ENCODE results near the gene DCDC1.
"Not testable (repeated sequence)": the region's sequence is repeated elsewhere in the genome, so short reads cannot be mapped to it uniquely, and the experiment has no call there.

Gene DCDC1

DNA sequence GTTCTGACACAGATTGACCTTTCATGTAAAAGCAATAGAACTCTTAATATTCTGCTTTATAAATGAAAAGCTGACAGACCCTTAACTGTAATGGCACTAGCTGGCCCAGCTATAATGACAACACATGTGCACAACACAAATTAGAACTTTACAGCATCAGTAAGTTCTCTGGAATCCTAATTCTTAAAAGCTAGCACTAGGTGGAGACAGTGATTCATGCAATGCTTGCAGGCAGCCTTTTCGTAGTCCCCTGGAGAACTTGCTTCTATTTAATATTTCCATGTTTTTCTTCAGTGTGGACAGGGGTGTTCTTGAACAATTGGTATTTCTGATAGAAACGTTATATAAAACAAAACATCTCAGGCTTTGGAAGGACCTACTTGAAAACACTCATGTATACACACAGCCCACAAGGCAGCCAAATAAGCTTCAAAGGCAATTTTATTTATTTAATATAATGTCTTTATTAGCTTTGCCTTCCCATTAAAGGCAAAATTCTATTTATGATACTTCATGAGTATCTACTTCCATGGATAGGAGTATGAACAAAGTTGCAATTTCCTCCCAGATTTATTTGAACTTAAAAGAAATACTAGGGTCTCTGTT is 409.0 kb downstream of the DCDC1 start:
- no peaks in the 10 kb centered on the region for H3K36me3 ChIP-seq (ENCODE audit: control insufficient read depth, insufficient read depth, low read length)
- H3K27ac ChIP-seq (ENCODE audit: low read length) = no peak overlapping the region
- peak; percentile 13 for DNase-seq (ENCODE audit: low read depth, low spot score)
- H3K27me3 ChIP-seq (ENCODE audit: control insufficient read depth, insufficient read depth, low read length) = no peaks in the 10 kb centered on the region
- WGBS (ENCODE audit: insufficient coverage, insufficient read length) = no CpG with 5 or more reads among the region's 2 CpGs
- H3K4me1 ChIP-seq (ENCODE audit: control insufficient read depth, insufficient read depth, low read length) = no peaks in the 10 kb centered on the region
- no peak overlapping the region for H3K4me3 ChIP-seq (ENCODE audit: low read length)
- no peaks in the 10 kb centered on the region for H3K9me3 ChIP-seq (ENCODE audit: control insufficient read depth, insufficient read depth, low read length)

DNA sequence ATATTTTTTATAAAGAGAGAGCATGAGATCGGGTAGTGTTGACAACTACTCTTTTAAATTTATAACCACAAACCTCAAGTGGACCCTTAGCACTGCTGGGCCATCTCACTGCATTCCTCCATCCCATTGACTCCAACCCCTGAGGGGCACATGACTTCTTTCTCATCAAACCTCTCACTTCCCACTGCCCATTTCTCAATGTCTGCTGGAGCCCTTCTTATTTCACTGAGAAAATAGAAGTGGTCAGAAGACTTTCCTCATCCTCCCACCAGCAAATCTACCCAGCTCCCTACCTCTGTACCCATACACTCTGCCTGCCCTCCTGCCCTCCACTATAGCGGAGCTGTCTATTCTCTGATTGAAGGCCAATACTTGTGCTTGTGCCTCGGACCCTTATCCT is 412.8 kb downstream of the DCDC1 start:
- H3K36me3 ChIP-seq (ENCODE audit: control insufficient read depth, insufficient read depth, low read length) = no peaks in the 10 kb centered on the region
- no peaks in the 10 kb centered on the region for H3K4me1 ChIP-seq (ENCODE audit: control insufficient read depth, insufficient read depth, low read length)
- H3K4me3 ChIP-seq (ENCODE audit: low read length) = no peak overlapping the region
- H3K27ac ChIP-seq (ENCODE audit: low read length) = no peak overlapping the region
- no peaks in the 10 kb centered on the region for H3K9me3 ChIP-seq (ENCODE audit: control insufficient read depth, insufficient read depth, low read length)
- no CpG with 5 or more reads among the region's 3 CpGs for WGBS (ENCODE audit: insufficient coverage, insufficient read length)
- DNase-seq (ENCODE audit: low read depth, low spot score) = no peak
- H3K27me3 ChIP-seq (ENCODE audit: control insufficient read depth, insufficient read depth, low read length) = no peaks in the 10 kb centered on the region

- H3K27ac ChIP-seq (ENCODE audit: low read length) = no peak overlapping the region
- WGBS (ENCODE audit: insufficient coverage, insufficient read length) = no CpG with 5 or more reads among the region's 3 CpGs
- no peaks in the 10 kb centered on the region for H3K36me3 ChIP-seq (ENCODE audit: control insufficient read depth, insufficient read depth, low read length)
- H3K9me3 ChIP-seq (ENCODE audit: control insufficient read depth, insufficient read depth, low read length) = no peaks in the 10 kb centered on the region
- no peaks in the 10 kb centered on the region for H3K27me3 ChIP-seq (ENCODE audit: control insufficient read depth, insufficient read depth, low read length)
- DNase-seq (ENCODE audit: low read depth, low spot score) = no peak
- no peaks in the 10 kb centered on the region for H3K4me1 ChIP-seq (ENCODE audit: control insufficient read depth, insufficient read depth, low read length)
- H3K4me3 ChIP-seq (ENCODE audit: low read length) = no peak overlapping the region
These were observed 419.7 kb downstream of the DCDC1 start for GRCh38 chr11:30949838-30950237.

- not testable (repeated sequence) for H3K4me1 ChIP-seq (ENCODE audit: control insufficient read depth, insufficient read depth, low read length); H3K36me3 ChIP-seq (ENCODE audit: control insufficient read depth, insufficient read depth, low read length); DNase-seq (ENCODE audit: low read depth, low spot score); H3K4me3 ChIP-seq (ENCODE audit: low read length); H3K27me3 ChIP-seq (ENCODE audit: control insufficient read depth, insufficient read depth, low read length); H3K27ac ChIP-seq (ENCODE audit: low read length); H3K9me3 ChIP-seq (ENCODE audit: control insufficient read depth, insufficient read depth, low read length)
- WGBS (ENCODE audit: insufficient coverage, insufficient read length) = no CpG with 5 or more reads among the region's 1 CpG
These were observed 421.8 kb downstream of the DCDC1 start for GRCh38 chr11:30947715-30948114.

DNA sequence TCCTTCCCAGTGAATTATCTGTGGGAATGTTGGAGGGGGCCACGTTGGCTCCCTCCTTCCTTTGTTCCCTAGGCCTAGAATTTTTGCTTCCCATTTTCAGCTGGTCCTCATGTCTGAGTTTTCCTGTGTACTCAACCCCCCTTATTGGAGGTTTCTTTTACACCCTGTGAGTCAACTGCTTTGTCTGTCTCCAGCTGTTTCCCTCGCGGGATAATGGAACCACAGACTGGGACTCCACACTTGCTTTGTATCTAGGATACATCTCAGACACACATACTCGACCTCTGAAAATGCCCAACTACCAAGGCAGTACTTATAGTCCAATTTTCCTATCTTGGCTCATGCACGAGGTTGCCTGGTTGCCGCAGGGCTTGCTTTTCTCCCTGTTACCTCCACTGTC is 430.7 kb downstream of the DCDC1 start:
- WGBS (ENCODE audit: insufficient coverage, insufficient read length) = no CpG with 5 or more reads among the region's 6 CpGs
- Histone ChIP-seq H3K27ac (ENCODE audit: low read length) (no peak overlapping the region), H3K4me3 (ENCODE audit: low read length) (no peak overlapping the region), H3K4me1 (ENCODE audit: control insufficient read depth, insufficient read depth, low read length) (no peaks in the 10 kb centered on the region), H3K36me3 (ENCODE audit: control insufficient read depth, insufficient read depth, low read length) (no peaks in the 10 kb centered on the region), H3K27me3 (ENCODE audit: control insufficient read depth, insufficient read depth, low read length) (no peaks in the 10 kb centered on the region), H3K9me3 (ENCODE audit: control insufficient read depth, insufficient read depth, low read length) (no peaks in the 10 kb centered on the region)
- DNase-seq (ENCODE audit: low read depth, low spot score) = no peak

GRCh38 chr11:30938171-30938570 is 431.4 kb downstream of the DCDC1 start:
- no peak for DNase-seq (ENCODE audit: low read depth, low spot score)
- Histone ChIP-seq H3K4me1 (ENCODE audit: control insufficient read depth, insufficient read depth, low read length) (no peaks in the 10 kb centered on the region), H3K27me3 (ENCODE audit: control insufficient read depth, insufficient read depth, low read length) (no peaks in the 10 kb centered on the region), H3K9me3 (ENCODE audit: control insufficient read depth, insufficient read depth, low read length) (no peaks in the 10 kb centered on the region), H3K4me3 (ENCODE audit: low read length) (no peak overlapping the region), H3K36me3 (ENCODE audit: control insufficient read depth, insufficient read depth, low read length) (no peaks in the 10 kb centered on the region), H3K27ac (ENCODE audit: low read length) (no peak overlapping the region)
- WGBS (ENCODE audit: insufficient coverage, insufficient read length) = 100% methylated on average over 1 of the region's 5 CpGs

DNA sequence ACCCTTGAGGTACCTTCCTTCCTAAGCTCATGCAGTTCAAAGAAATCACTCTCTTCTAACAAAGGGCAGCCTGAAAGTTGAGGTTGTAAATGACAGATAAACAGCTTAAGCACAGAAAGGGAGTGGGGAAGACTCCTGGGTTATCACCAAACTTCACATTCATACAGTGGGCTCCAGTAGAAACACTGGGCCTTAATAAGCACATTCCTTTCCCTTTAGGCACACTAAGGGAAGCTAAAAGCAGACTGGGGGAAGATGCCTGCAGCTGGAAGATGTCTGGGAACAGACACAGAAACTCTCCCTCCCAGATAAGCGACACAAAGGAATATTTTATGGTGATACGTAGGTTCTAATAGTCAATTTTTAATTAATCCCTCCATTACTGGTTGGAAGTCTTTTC is 433.0 kb downstream of the DCDC1 start:
- no CpG with 5 or more reads among the region's 2 CpGs for WGBS (ENCODE audit: insufficient coverage, insufficient read length)
- no peak for DNase-seq (ENCODE audit: low read depth, low spot score)
- no peaks in the 10 kb centered on the region for H3K9me3 ChIP-seq (ENCODE audit: control insufficient read depth, insufficient read depth, low read length)

GRCh38 chr11:30935861-30936260 is 433.7 kb downstream of the DCDC1 start:
- H3K27ac ChIP-seq (ENCODE audit: low read length) = no peak overlapping the region
- no peaks in the 10 kb centered on the region for H3K4me1 ChIP-seq (ENCODE audit: control insufficient read depth, insufficient read depth, low read length)
- WGBS (ENCODE audit: insufficient coverage, insufficient read length) = no CpG with 5 or more reads among the region's 2 CpGs
- H3K27me3 ChIP-seq (ENCODE audit: control insufficient read depth, insufficient read depth, low read length) = no peaks in the 10 kb centered on the region
- DNase-seq (ENCODE audit: low read depth, low spot score) = no peak
- no peaks in the 10 kb centered on the region for H3K36me3 ChIP-seq (ENCODE audit: control insufficient read depth, insufficient read depth, low read length)
- H3K9me3 ChIP-seq (ENCODE audit: control insufficient read depth, insufficient read depth, low read length) = no peaks in the 10 kb centered on the region
- no peak overlapping the region for H3K4me3 ChIP-seq (ENCODE audit: low read length)

More for the DNA sequence above, 433.0 kb downstream of the DCDC1 start:
- Histone ChIP-seq H3K36me3 (ENCODE audit: control insufficient read depth, insufficient read depth, low read length) (no peaks in the 10 kb centered on the region), H3K27me3 (ENCODE audit: control insufficient read depth, insufficient read depth, low read length) (no peaks in the 10 kb centered on the region), H3K4me1 (ENCODE audit: control insufficient read depth, insufficient read depth, low read length) (no peaks in the 10 kb centered on the region), H3K27ac (ENCODE audit: low read length) (no peak overlapping the region), H3K4me3 (ENCODE audit: low read length) (no peak overlapping the region)

- H3K4me3 ChIP-seq (ENCODE audit: low read length) = no peak overlapping the region
- no peaks in the 10 kb centered on the region for H3K36me3 ChIP-seq (ENCODE audit: control insufficient read depth, insufficient read depth, low read length)
- no peak for DNase-seq (ENCODE audit: low read depth, low spot score)
- H3K27me3 ChIP-seq (ENCODE audit: control insufficient read depth, insufficient read depth, low read length) = no peaks in the 10 kb centered on the region
- WGBS (ENCODE audit: insufficient coverage, insufficient read length) = no CpG with 5 or more reads among the region's 3 CpGs
- no peak overlapping the region for H3K27ac ChIP-seq (ENCODE audit: low read length)
- no peaks in the 10 kb centered on the region for H3K4me1 ChIP-seq (ENCODE audit: control insufficient read depth, insufficient read depth, low read length)
- H3K9me3 ChIP-seq (ENCODE audit: control insufficient read depth, insufficient read depth, low read length) = no peaks in the 10 kb centered on the region
These were observed 443.4 kb downstream of the DCDC1 start for GRCh38 chr11:30926130-30926529.

- H3K4me3 ChIP-seq (ENCODE audit: low read length) = no peak overlapping the region
- no peaks in the 10 kb centered on the region for H3K4me1 ChIP-seq (ENCODE audit: control insufficient read depth, insufficient read depth, low read length)
- WGBS (ENCODE audit: insufficient coverage, insufficient read length) = no CpG with 5 or more reads among the region's 3 CpGs
- no peaks in the 10 kb centered on the region for H3K36me3 ChIP-seq (ENCODE audit: control insufficient read depth, insufficient read depth, low read length)
- no peak overlapping the region for H3K27ac ChIP-seq (ENCODE audit: low read length)
- no peaks in the 10 kb centered on the region for H3K27me3 ChIP-seq (ENCODE audit: control insufficient read depth, insufficient read depth, low read length)
- DNase-seq (ENCODE audit: low read depth, low spot score) = no peak
- H3K9me3 ChIP-seq (ENCODE audit: control insufficient read depth, insufficient read depth, low read length) = no peaks in the 10 kb centered on the region
These were observed 447.7 kb downstream of the DCDC1 start for GRCh38 chr11:30921811-30922210.

DNA sequence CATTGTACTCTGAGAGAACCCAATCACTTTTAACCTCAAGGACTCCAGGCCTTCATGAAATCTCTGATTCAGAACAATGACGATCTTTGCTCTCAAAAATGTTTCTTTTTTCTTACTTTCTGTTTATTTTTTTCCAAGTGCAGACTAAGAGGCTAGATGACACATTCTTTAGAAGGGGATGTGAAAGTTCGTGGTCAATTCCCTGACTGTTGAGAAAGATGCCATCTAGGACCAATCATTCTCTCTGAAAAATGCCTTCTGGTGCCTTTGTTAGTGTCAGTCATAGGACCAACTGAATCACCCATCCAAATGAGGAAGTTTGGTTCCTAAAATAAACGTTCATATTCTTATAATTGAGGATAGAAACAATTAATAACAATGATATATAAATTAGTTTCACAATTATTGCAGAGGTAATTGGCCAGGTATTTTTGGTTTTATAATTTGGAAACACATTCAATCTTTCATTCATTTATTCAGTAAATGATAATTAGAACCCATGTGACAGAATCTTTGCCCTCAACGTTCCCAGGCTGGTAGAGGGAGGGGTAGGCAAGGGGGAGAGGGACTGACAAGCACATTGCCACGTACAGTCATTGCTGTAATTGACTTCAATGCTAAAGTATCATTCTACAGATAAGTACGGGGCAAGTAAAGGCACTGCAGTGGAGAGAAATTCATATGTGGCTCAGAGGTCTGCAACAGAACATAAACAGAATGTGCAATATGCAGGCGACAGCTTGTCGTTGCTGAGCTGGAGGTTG is 450.0 kb downstream of the DCDC1 start:
- Histone ChIP-seq H3K27me3 (ENCODE audit: control insufficient read depth, insufficient read depth, low read length) (no peaks in the 10 kb centered on the region), H3K36me3 (ENCODE audit: control insufficient read depth, insufficient read depth, low read length) (no peaks in the 10 kb centered on the region), H3K27ac (ENCODE audit: low read length) (no peak overlapping the region), H3K9me3 (ENCODE audit: control insufficient read depth, insufficient read depth, low read length) (no peaks in the 10 kb centered on the region), H3K4me1 (ENCODE audit: control insufficient read depth, insufficient read depth, low read length) (no peaks in the 10 kb centered on the region), H3K4me3 (ENCODE audit: low read length) (no peak overlapping the region)
- no peak for DNase-seq (ENCODE audit: low read depth, low spot score)
- no CpG with 5 or more reads among the region's 8 CpGs for WGBS (ENCODE audit: insufficient coverage, insufficient read length)

Data from iPS DF 6.9 (cell line).